Measurements from ENCODE around the gene ZNF350.
"Not testable (repeated sequence)": the region's sequence is repeated elsewhere in the genome, so short reads cannot be mapped to it uniquely, and the experiment has no call there.

The ZNF350 gene

GRCh38 chr19:51959791-51960190 lies 26.8 kb downstream of the ZNF350 start:
- Histone ChIP-seq H3K4me3 (no peak overlapping the region), H3K9ac (ENCODE audit: insufficient read length) (no peak overlapping the region), H3K9me3 (ENCODE audit: low read depth, low read length) (0 out of 2 replicates have a peak, but pooled peaks cover 1% of the 10 kb centered on the region), H3K36me3 (ENCODE audit: insufficient read depth, low read length) (peaks cover under 1% of the 10 kb centered on the region; the same call in 1 of the 2 replicates), H3K27ac (no peak overlapping the region)
- no peak for DNase-seq (ENCODE audit: low read depth, low spot score)
- TF ChIP-seq POLR2AphosphoS5 (IDR thresholded peaks at IDR 0.05; ENCODE audit: borderline replicate concordance, low read depth, low read length): no peak
- TF ChIP-seq FOXP2 (optimal IDR thresholded peaks at IDR 0.05; ENCODE audit: control extremely low read depth, extremely low read length, insufficient read depth): no peak
- no peak for TF ChIP-seq EZH2 (IDR thresholded peaks at IDR 0.05)

- H3K36me3 ChIP-seq (ENCODE audit: insufficient read depth, low read length); H3K9me3 ChIP-seq (ENCODE audit: low read depth, low read length); H3K9ac ChIP-seq (ENCODE audit: insufficient read length); H3K4me3 ChIP-seq; DNase-seq (ENCODE audit: low read depth, low spot score); H3K27ac ChIP-seq: not testable (repeated sequence)
Observed at GRCh38 chr19:51957846-51958245, 28.8 kb downstream of the ZNF350 start.

GRCh38 chr19:51948975-51949374 lies 37.7 kb downstream of the ZNF350 start:
- H3K9me3 ChIP-seq (ENCODE audit: low read depth, low read length): peaks cover 20% of the 10 kb centered on the region
- TF ChIP-seq FOXP2 (optimal IDR thresholded peaks at IDR 0.05; ENCODE audit: control extremely low read depth, extremely low read length, insufficient read depth) (no peak), EZH2 (IDR thresholded peaks at IDR 0.05) (no peak), POLR2AphosphoS5 (IDR thresholded peaks at IDR 0.05; ENCODE audit: borderline replicate concordance, low read depth, low read length) (no peak)
- H3K4me3 ChIP-seq: no peak overlapping the region
- H3K9ac ChIP-seq (ENCODE audit: insufficient read length): no peak overlapping the region
- H3K27ac ChIP-seq: no peak overlapping the region
- H3K36me3 ChIP-seq (ENCODE audit: insufficient read depth, low read length): peaks cover 20% of the 10 kb centered on the region
- DNase-seq (ENCODE audit: low read depth, low spot score): no peak

GRCh38 chr19:51946602-51947001 lies 40.0 kb downstream of the ZNF350 start:
- Histone ChIP-seq H3K9me3 (ENCODE audit: low read depth, low read length) (peaks cover 34% of the 10 kb centered on the region), H3K4me3 (no peak overlapping the region), H3K36me3 (ENCODE audit: insufficient read depth, low read length) (peaks cover 44% of the 10 kb centered on the region), H3K27ac (no peak overlapping the region), H3K9ac (ENCODE audit: insufficient read length) (no peak overlapping the region)
- no peak for TF ChIP-seq POLR2AphosphoS5 (IDR thresholded peaks at IDR 0.05; ENCODE audit: borderline replicate concordance, low read depth, low read length)
- no peak for TF ChIP-seq FOXP2 (optimal IDR thresholded peaks at IDR 0.05; ENCODE audit: control extremely low read depth, extremely low read length, insufficient read depth)
- no peak for TF ChIP-seq EZH2 (IDR thresholded peaks at IDR 0.05)
- DNase-seq (ENCODE audit: low read depth, low spot score): no peak

DNA sequence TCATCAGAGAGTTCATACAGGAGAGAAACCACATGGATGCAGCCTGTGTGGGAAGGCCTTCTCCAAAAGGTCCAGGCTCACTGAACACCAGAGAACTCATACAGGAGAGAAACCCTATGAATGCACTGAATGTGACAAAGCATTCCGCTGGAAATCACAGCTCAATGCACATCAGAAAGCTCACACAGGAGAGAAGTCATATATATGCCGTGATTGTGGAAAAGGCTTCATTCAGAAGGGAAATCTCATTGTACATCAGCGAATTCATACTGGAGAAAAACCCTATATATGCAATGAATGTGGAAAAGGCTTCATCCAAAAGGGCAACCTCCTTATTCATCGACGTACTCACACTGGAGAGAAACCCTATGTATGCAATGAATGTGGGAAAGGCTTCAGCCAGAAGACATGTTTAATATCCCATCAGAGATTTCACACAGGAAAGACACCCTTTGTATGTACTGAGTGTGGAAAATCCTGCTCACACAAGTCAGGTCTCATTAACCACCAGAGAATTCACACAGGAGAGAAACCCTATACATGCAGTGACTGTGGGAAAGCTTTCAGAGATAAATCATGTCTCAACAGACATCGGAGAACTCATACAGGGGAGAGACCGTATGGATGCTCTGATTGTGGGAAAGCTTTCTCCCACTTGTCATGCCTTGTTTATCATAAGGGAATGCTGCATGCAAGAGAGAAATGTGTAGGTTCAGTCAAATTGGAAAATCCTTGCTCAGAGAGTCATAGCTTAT lies 41.7 kb downstream of the ZNF350 start:
- Histone ChIP-seq H3K4me3 (no peak overlapping the region), H3K36me3 (ENCODE audit: insufficient read depth, low read length) (peaks cover 58% of the 10 kb centered on the region), H3K9me3 (ENCODE audit: low read depth, low read length) (peaks cover 34% of the 10 kb centered on the region), H3K9ac (ENCODE audit: insufficient read length) (no peak overlapping the region), H3K27ac (no peak overlapping the region)
- DNase-seq (ENCODE audit: low read depth, low spot score): no peak
- no peak for TF ChIP-seq FOXP2 (optimal IDR thresholded peaks at IDR 0.05; ENCODE audit: control extremely low read depth, extremely low read length, insufficient read depth)
- no peak for TF ChIP-seq EZH2 (IDR thresholded peaks at IDR 0.05)
- no peak for TF ChIP-seq POLR2AphosphoS5 (IDR thresholded peaks at IDR 0.05; ENCODE audit: borderline replicate concordance, low read depth, low read length)

- Histone ChIP-seq H3K36me3 (ENCODE audit: insufficient read depth, low read length) (peaks cover 72% of the 10 kb centered on the region), H3K9ac (ENCODE audit: insufficient read length) (no peak overlapping the region)
Observed at GRCh38 chr19:51938936-51939335, 47.7 kb downstream of the ZNF350 start.

DNA sequence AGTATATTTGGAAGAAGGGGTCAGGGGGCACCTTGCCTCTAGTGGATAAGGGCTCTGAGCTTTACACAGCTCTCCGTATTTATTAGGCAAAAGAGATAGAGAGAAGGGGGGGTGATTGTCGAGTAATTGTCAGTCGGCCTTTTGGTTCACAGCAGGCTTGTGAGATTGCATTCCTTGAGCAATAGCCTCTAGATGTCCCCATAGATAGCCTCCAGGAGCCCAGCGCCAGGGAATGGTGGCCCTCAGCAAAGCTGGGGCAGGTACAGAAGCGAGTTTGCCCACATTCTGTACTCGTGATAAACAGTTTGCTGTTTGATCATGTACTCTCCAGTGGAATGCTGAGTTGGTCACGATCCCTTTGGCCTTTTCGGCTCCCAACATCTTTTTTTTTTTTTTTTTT lies 54.7 kb downstream of the ZNF350 start:
- Histone ChIP-seq H3K9ac (ENCODE audit: insufficient read length) (no peak overlapping the region), H3K4me3 (no peak overlapping the region), H3K27ac (no peak overlapping the region), H3K36me3 (ENCODE audit: insufficient read depth, low read length) (peaks cover 61% of the 10 kb centered on the region), H3K9me3 (ENCODE audit: low read depth, low read length) (0 out of 2 replicates have a peak, but pooled peaks cover 3% of the 10 kb centered on the region)
- no peak for DNase-seq (ENCODE audit: low read depth, low spot score)
- TF ChIP-seq FOXP2 (optimal IDR thresholded peaks at IDR 0.05; ENCODE audit: control extremely low read depth, extremely low read length, insufficient read depth) (no peak), EZH2 (IDR thresholded peaks at IDR 0.05) (no peak), POLR2AphosphoS5 (IDR thresholded peaks at IDR 0.05; ENCODE audit: borderline replicate concordance, low read depth, low read length) (no peak)

More at GRCh38 chr19:51938936-51939335, 47.7 kb downstream of the ZNF350 start:
- Histone ChIP-seq H3K4me3 (no peak overlapping the region), H3K27ac (no peak overlapping the region), H3K9me3 (ENCODE audit: low read depth, low read length) (peaks cover 14% of the 10 kb centered on the region)
- TF ChIP-seq EZH2 (IDR thresholded peaks at IDR 0.05) (no peak), FOXP2 (optimal IDR thresholded peaks at IDR 0.05; ENCODE audit: control extremely low read depth, extremely low read length, insufficient read depth) (no peak), POLR2AphosphoS5 (IDR thresholded peaks at IDR 0.05; ENCODE audit: borderline replicate concordance, low read depth, low read length) (no peak)
- no peak for DNase-seq (ENCODE audit: low read depth, low spot score)

- DNase-seq (ENCODE audit: low read depth, low spot score): no peak
- TF ChIP-seq POLR2AphosphoS5 (IDR thresholded peaks at IDR 0.05; ENCODE audit: borderline replicate concordance, low read depth, low read length) (no peak), FOXP2 (optimal IDR thresholded peaks at IDR 0.05; ENCODE audit: control extremely low read depth, extremely low read length, insufficient read depth) (no peak), EZH2 (IDR thresholded peaks at IDR 0.05) (no peak)
- no peak overlapping the region for H3K27ac ChIP-seq
- H3K9ac ChIP-seq (ENCODE audit: insufficient read length): peak overlapping the region; percentile 89
- H3K36me3 ChIP-seq (ENCODE audit: insufficient read depth, low read length): peaks cover 32% of the 10 kb centered on the region
- peak overlapping the region; percentile 88 for H3K4me3 ChIP-seq
- H3K9me3 ChIP-seq (ENCODE audit: low read depth, low read length): peaks cover 9% of the 10 kb centered on the region; the same call in 1 of the 2 replicates
Observed at GRCh38 chr19:51927859-51928258, 58.8 kb downstream of the ZNF350 start.

All from SK-N-MC (cell line).